PC-3 (cell line): ENCODE results near the gene STK31. TPM values are rescaled to one million over a fixed set of nuclear protein-coding genes. Genes with fewer than 3 reads are reported as not detected.
A peak's percentile ranks its signal among the peaks of the same experiment; 100 is the strongest.
"Not testable (repeated sequence)": the region's sequence is repeated elsewhere in the genome, so short reads cannot be mapped to it uniquely, and the experiment has no call there.

Experiments used
- ATAC-seq: fragments of 200-7000 bp; cut with Tn5 transposase; 2 replicates; pipeline ENCODE4 v1.9.1; 2020; ENCODE audit warnings: mild to moderate bottlenecking, moderate library complexity
- BruUV-seq: library from RNA; stranded (reverse); fragments of 400-500 nt; replicated peaks from 2 replicates; lab custom pipeline; 2021; lab: Mats Ljungman, UMichigan
- CTCF ChIA-PET: fragments of 300-600 bp; sonication (Branson Sonifier 250); formaldehyde crosslinking; loops from one replicate; lab custom pipeline; 2022; ENCODE audit warnings: antibody characterized with exemption; lab: Charles Lee
- POLR2A ChIA-PET: fragments of 300-600 bp; sonication (Branson Sonifier 250); formaldehyde crosslinking; loops from one replicate; lab custom pipeline; 2022; ENCODE audit warnings: antibody characterized with exemption; ENCODE audit not compliant: unreplicated experiment; lab: Charles Lee
- DNase-seq: peaks from one replicate; pipeline ENCODE4 v3.0.0-alpha.2; 2015
- H2AFZ ChIP-seq: fragments of 300-600 bp; sonication (generic); 2 replicates; pipeline ENCODE4 v1.6.0; 2016; ENCODE audit warnings: antibody characterized with exemption, low read length
- H3F3A ChIP-seq: fragments of 300-600 bp; sonication (generic); one replicate; pipeline ENCODE4 v1.6.0; 2017; ENCODE audit warnings: antibody characterized with exemption, low read length, control low read depth, mild to moderate bottlenecking; ENCODE audit not compliant: unreplicated experiment
- H3K27ac ChIP-seq: fragments of 300-600 bp; sonication (generic); 2 replicates; pipeline ENCODE4 v1.5.1; 2016; ENCODE audit warnings: mild to moderate bottlenecking, low read length
- H3K27me3 ChIP-seq: fragments of 300-600 bp; sonication (generic); 2 replicates; pipeline ENCODE4 v1.6.1; 2016; ENCODE audit warnings: low read length, mixed read lengths
- H3K36me3 ChIP-seq: fragments of 300-600 bp; sonication (generic); 2 replicates; pipeline ENCODE4 v1.6.1; 2016; ENCODE audit warnings: low read depth, mixed run types, low read length, mixed read lengths
- H3K4me1 ChIP-seq: fragments of 300-600 bp; sonication (generic); 2 replicates; pipeline ENCODE4 v1.5.1; 2016; ENCODE audit warnings: low read length; ENCODE audit not compliant: insufficient read depth
- H3K4me2 ChIP-seq: fragments of 300-600 bp; sonication (generic); 2 replicates; pipeline ENCODE4 v1.6.0; 2016; ENCODE audit warnings: low read length
- H3K4me3 ChIP-seq: fragments of 300-600 bp; sonication (generic); 2 replicates; pipeline ENCODE4 v1.5.1; 2016; ENCODE audit warnings: mild to moderate bottlenecking, low read length, mixed read lengths
- H3K79me2 ChIP-seq: fragments of 300-600 bp; sonication (generic); 2 replicates; pipeline ENCODE4 v1.6.1; 2017; ENCODE audit warnings: low read length, mixed read lengths
- H3K9ac ChIP-seq: fragments of 300-600 bp; sonication (generic); 2 replicates; pipeline ENCODE4 v1.6.0; 2016; ENCODE audit warnings: mild to moderate bottlenecking, low read length
- H3K9me2 ChIP-seq: fragments of 300-600 bp; sonication (generic); replicated peaks from 2 replicates; pipeline ENCODE4 v1.6.1; 2016; ENCODE audit warnings: mixed run types, low read length, mixed read lengths
- H3K9me3 ChIP-seq: fragments of 300-600 bp; sonication (generic); 2 replicates; pipeline ENCODE4 v1.6.1; 2016; ENCODE audit warnings: low read length, mixed read lengths
- H4K20me1 ChIP-seq: fragments of 300-600 bp; sonication (generic); 2 replicates; pipeline ENCODE4 v1.6.1; 2016; ENCODE audit warnings: low read length, mixed read lengths
- EZH2 ChIP-seq: fragments of 300-600 bp; sonication (generic); IDR thresholded peaks from one replicate; pipeline ENCODE4 v1.6.1; 2017; ENCODE audit warnings: antibody characterized with exemption, mild to moderate bottlenecking, low read length; ENCODE audit not compliant: unreplicated experiment
- EZH2phosphoT487 ChIP-seq: fragments of 300-600 bp; sonication (generic); IDR thresholded peaks from 2 replicates; pipeline ENCODE4 v1.6.1; 2018; ENCODE audit warnings: mild to moderate bottlenecking, antibody characterized with exemption, low read length, borderline replicate concordance
- intact Hi-C: fragments of 100-400 bp; cut with micrococcal nuclease; formaldehyde crosslinking; loops from 2 replicates; pipeline ENCODE4 v1.9.0; 2023
- total RNA-seq: library from RNA; depleted of rRNA; stranded (reverse); fragments of >200 nt; gene quantifications from 2 replicates; pipeline ENCODE4 v1.2.3, GENCODE V29; 2014
- TF ChIP-seq, protein P1 (sequence below): fragments of 300-600 bp; sonication (generic); conservative IDR thresholded peaks from 2 replicates; pipeline ENCODE4 v1.5.1; 2017; ENCODE audit warnings: antibody characterized with exemption, low read depth, mild to moderate bottlenecking, low read length

The STK31 gene
- total RNA-seq, 1 experiment from 2014 or later: 1.6 TPM

DNA sequence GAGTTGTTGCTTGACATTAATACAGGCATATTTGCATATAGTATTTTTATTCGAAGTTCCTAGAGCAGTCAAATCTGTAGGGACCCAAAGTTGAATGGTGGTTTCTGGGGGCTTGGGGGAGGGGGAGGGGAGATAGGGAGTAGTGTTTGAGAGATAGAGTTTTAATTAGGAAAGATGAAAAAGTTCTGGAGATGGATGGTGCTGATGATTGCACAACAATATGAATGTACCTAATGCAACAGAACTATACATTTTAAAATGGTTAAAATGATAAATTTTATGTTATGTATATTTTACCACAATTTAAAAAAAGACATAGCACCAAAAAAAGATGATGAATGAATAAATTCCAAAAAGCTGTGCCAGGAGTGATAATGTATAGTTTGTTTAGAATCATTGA, 41.8 kb downstream of the STK31 start:
- Histone ChIP-seq H3K27me3 (no peaks in the 10 kb centered on the region), H2AFZ (no peak overlapping the region), H3K27ac (no peak overlapping the region), H3K4me1 (no peaks in the 10 kb centered on the region), H3K36me3 (no peaks in the 10 kb centered on the region), H3K9me3 (no peaks in the 10 kb centered on the region), H3F3A (no peaks in the 10 kb centered on the region), H3K4me2 (no peak overlapping the region), H4K20me1 (no peaks in the 10 kb centered on the region), H3K4me3 (no peak overlapping the region), H3K9ac (no peak overlapping the region), H3K9me2 (no peaks in the 10 kb centered on the region), H3K79me2 (no peaks in the 10 kb centered on the region)
- CTCF ChIA-PET: no interaction called here
- no peak for ATAC-seq
- no peak for TF ChIP-seq EZH2
- TF ChIP-seq, protein P1, sequence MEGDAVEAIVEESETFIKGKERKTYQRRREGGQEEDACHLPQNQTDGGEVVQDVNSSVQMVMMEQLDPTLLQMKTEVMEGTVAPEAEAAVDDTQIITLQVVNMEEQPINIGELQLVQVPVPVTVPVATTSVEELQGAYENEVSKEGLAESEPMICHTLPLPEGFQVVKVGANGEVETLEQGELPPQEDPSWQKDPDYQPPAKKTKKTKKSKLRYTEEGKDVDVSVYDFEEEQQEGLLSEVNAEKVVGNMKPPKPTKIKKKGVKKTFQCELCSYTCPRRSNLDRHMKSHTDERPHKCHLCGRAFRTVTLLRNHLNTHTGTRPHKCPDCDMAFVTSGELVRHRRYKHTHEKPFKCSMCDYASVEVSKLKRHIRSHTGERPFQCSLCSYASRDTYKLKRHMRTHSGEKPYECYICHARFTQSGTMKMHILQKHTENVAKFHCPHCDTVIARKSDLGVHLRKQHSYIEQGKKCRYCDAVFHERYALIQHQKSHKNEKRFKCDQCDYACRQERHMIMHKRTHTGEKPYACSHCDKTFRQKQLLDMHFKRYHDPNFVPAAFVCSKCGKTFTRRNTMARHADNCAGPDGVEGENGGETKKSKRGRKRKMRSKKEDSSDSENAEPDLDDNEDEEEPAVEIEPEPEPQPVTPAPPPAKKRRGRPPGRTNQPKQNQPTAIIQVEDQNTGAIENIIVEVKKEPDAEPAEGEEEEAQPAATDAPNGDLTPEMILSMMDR: no peak
- no peak for TF ChIP-seq EZH2phosphoT487
- intact Hi-C loops: no loop called here
- BruUV-seq: no TSS peak
- POLR2A ChIA-PET: no interaction called here
- DNase-seq: no peak

DNA sequence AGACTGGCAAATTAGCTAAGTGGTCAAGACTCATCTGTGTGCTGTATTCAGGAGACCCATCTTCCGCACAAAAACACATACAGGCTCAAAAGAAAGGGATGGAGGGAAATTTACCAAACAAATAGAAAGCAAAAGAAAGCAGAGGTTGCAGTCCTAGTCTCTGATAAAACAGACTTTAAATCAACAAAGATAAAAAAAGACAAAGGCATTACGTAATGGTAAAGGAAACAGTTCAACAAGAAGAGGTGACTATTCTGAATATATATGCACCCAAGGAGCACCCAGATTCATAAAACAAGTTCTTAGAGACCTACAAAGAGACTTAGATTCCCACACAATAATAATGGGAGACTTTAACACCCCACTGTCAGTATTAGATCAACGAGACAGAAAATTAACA, 48.8 kb downstream of the STK31 start:
- POLR2A ChIA-PET: interaction anchor here (0.6 kb wide), 1 partner anchor 86 kb away, joined by 4 read pairs; no protein-coding TSS in a partner anchor
- H3K9ac ChIP-seq: not testable (repeated sequence)

DNA sequence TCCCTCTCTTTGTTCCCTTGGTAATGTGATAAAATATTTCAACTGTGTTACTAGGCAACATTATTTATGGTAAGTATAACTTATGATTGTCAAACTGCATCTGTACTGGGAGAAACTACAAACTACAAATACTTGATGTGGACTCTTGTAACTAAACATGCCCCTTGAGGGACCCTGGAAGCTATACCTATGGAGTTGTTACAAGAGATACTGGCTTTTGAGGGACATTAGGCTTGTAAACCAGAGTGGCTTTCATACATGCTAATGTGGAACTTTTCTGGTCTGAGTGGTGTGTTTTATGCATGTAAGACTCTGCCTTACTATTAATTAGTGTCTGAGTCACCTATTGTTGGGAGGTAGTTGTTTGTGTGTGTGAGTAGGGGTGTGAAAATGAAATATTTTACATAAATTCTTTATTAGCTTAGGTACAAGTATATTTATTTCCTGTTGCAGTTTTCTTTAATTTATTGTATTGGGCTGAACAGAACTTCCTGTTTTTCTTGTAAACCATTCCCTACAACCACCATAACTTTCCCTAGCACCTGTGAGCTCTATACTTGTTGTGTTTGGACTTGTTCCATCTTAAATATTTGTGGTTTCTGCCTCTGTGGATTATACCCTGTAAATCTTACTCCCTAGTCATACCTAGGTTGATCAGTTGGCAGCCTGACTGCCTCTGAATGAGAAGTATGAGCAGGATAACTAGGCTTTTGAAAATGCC, 49.8 kb downstream of the STK31 start:
- no peak overlapping the region for H3K4me3 ChIP-seq
- H3K27ac ChIP-seq: no peak overlapping the region
- intact Hi-C loops: loop anchor here (1.0 kb wide), 1 partner anchor 47 kb away; no protein-coding TSS in a partner anchor
- DNase-seq: peak; percentile 86
- peak; percentile 99 for ATAC-seq
- no peaks in the 10 kb centered on the region for H3K9me3 ChIP-seq
- no peaks in the 10 kb centered on the region for H3K9me2 ChIP-seq
- BruUV-seq: no TSS peak
- no peaks in the 10 kb centered on the region for H4K20me1 ChIP-seq
- H2AFZ ChIP-seq: no peak overlapping the region
- no peak for TF ChIP-seq EZH2
- no peak for TF ChIP-seq EZH2phosphoT487
- TF ChIP-seq, protein P1: no peak
- H3K9ac ChIP-seq: no peak overlapping the region
- H3K27me3 ChIP-seq: no peaks in the 10 kb centered on the region
- H3K4me2 ChIP-seq: peak overlapping the region; percentile 44; the same call in 1 of the 2 replicates
- CTCF ChIA-PET: interaction anchor here (1.6 kb wide), 1 partner anchor 46 kb away, joined by 3 read pairs; no protein-coding TSS in a partner anchor
- H3K4me1 ChIP-seq: peaks cover 18% of the 10 kb centered on the region
- H3K79me2 ChIP-seq: no peaks in the 10 kb centered on the region
- POLR2A ChIA-PET: interaction anchor here (0.7 kb wide), 2 partner anchors 46 to 179 kb away, joined by 3 to 4 read pairs; no protein-coding TSS in a partner anchor
- no peaks in the 10 kb centered on the region for H3K36me3 ChIP-seq
- H3F3A ChIP-seq: no peaks in the 10 kb centered on the region

More for the DNA sequence above, 48.8 kb downstream of the STK31 start:
- H3F3A ChIP-seq, BruUV-seq, H3K4me2 ChIP-seq, H2AFZ ChIP-seq, CTCF ChIA-PET, H3K27me3 ChIP-seq, H3K79me2 ChIP-seq, H4K20me1 ChIP-seq, H3K4me3 ChIP-seq, H3K9me3 ChIP-seq, H3K27ac ChIP-seq, intact Hi-C loops, H3K36me3 ChIP-seq, H3K9me2 ChIP-seq, DNase-seq, ATAC-seq: not testable (repeated sequence)
- H3K4me1 ChIP-seq: peaks cover 18% of the 10 kb centered on the region
